HL-60 (cell line): ENCODE measurements around the gene SEPTIN7.

Experiments used
- DNase-seq, 2 experiments: peaks; one replicate each; pipeline ENCODE4 v3.0.0-alpha.2; 2010 to 2020; ENCODE audit warnings: low read depth in 1 of 2, low spot score in 1 of 2
- H3K27ac ChIP-seq: fragments of 250-450 bp; sonication (Bioruptor Pico); replicated peaks from 2 replicates; pipeline ENCODE4 v1.5.1; 2020; ENCODE audit warnings: mild to moderate bottlenecking, moderate library complexity
- H3K27me3 ChIP-seq: fragments of 250-450 bp; sonication (Bioruptor Pico); 2 replicates; pipeline ENCODE4 v1.5.1; 2021; ENCODE audit warnings: mild to moderate bottlenecking, moderate library complexity; ENCODE audit not compliant: insufficient read depth, poor library complexity, severe bottlenecking
- H3K4me3 ChIP-seq: replicated peaks from 2 replicates; pipeline ENCODE4 v1.5.1; 2011; ENCODE audit warnings: mild to moderate bottlenecking, control low read depth, low read length; ENCODE audit not compliant: insufficient read depth
- GABPA ChIP-seq: IDR thresholded peaks from 2 replicates; pipeline ENCODE4 v1.6.1; 2012; ENCODE audit warnings: low read depth
- POLR2AphosphoS5 ChIP-seq: IDR thresholded peaks from 2 replicates; pipeline ENCODE4 v1.6.1; 2012; ENCODE audit warnings: low read depth
- SPI1 ChIP-seq: IDR thresholded peaks from 2 replicates; pipeline ENCODE4 v1.6.1; 2012; ENCODE audit warnings: low read depth, mild to moderate bottlenecking, borderline replicate concordance
- TF ChIP-seq, protein P1 (sequence below): IDR thresholded peaks from one replicate; pipeline ENCODE4 v1.5.1; 2011; ENCODE audit warnings: low read length, control low read depth, inconsistent platforms; ENCODE audit not compliant: insufficient read depth
- TF ChIP-seq, protein P2 (sequence below): IDR thresholded peaks from 2 replicates; pipeline ENCODE4 v1.6.1; 2012; ENCODE audit warnings: low read depth; ENCODE audit not compliant: insufficient replicate concordance

The SEPTIN7 gene

DNA sequence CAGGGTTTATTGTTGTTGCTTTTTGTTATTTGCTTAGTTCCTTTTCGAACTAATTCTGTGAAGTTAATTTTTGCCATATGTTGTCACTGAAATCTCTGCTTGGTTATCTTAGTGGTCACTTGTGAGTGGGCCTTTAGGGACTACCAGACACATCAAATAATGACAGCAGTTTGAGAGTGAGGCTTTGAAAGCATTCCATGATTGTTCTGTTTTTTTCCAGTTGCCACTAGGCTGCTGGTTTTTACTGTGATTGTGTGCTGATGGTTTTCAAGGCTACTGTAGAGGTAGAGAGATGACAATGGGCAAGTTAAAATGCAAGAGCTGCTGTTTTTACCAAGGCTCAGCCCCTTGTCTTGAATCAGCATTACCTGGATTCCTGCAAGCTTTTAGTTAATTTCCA lies 20.0 kb downstream of the SEPTIN7 start:
- H3K27me3 ChIP-seq: no peaks in the 10 kb centered on the region
- H3K27ac ChIP-seq: no peak overlapping the region
- no peak for DNase-seq
- no peak overlapping the region for H3K4me3 ChIP-seq
- TF ChIP-seq SPI1 (no peak), GABPA (no peak)
- TF ChIP-seq, protein P1, sequence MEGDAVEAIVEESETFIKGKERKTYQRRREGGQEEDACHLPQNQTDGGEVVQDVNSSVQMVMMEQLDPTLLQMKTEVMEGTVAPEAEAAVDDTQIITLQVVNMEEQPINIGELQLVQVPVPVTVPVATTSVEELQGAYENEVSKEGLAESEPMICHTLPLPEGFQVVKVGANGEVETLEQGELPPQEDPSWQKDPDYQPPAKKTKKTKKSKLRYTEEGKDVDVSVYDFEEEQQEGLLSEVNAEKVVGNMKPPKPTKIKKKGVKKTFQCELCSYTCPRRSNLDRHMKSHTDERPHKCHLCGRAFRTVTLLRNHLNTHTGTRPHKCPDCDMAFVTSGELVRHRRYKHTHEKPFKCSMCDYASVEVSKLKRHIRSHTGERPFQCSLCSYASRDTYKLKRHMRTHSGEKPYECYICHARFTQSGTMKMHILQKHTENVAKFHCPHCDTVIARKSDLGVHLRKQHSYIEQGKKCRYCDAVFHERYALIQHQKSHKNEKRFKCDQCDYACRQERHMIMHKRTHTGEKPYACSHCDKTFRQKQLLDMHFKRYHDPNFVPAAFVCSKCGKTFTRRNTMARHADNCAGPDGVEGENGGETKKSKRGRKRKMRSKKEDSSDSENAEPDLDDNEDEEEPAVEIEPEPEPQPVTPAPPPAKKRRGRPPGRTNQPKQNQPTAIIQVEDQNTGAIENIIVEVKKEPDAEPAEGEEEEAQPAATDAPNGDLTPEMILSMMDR: no peak

DNA sequence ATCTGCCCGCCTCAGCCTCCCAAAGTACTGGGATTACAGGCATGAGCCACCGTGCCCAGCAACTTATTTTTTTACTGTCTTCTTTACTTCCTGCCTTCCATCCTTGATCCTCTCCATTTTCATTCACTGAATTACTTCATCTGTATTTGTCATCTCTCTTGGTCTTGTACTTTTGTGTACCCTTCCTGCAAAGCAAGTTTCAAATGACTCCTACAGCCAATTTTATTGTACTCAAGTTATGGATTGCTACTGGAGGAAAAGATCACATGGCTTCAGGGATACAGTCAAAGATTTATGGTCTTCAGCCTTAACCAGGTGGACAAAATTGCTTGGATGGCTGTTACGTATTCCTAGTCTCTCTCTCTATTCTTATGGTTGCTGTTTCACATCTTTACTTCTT lies 22.6 kb downstream of the SEPTIN7 start:
- Histone ChIP-seq H3K27ac (no peak overlapping the region), H3K27me3 (no peaks in the 10 kb centered on the region), H3K4me3 (no peak overlapping the region)
- TF ChIP-seq, protein P1: no peak
- TF ChIP-seq GABPA (no peak), POLR2AphosphoS5 (no peak), SPI1 (no peak)
- TF ChIP-seq, protein P2, sequence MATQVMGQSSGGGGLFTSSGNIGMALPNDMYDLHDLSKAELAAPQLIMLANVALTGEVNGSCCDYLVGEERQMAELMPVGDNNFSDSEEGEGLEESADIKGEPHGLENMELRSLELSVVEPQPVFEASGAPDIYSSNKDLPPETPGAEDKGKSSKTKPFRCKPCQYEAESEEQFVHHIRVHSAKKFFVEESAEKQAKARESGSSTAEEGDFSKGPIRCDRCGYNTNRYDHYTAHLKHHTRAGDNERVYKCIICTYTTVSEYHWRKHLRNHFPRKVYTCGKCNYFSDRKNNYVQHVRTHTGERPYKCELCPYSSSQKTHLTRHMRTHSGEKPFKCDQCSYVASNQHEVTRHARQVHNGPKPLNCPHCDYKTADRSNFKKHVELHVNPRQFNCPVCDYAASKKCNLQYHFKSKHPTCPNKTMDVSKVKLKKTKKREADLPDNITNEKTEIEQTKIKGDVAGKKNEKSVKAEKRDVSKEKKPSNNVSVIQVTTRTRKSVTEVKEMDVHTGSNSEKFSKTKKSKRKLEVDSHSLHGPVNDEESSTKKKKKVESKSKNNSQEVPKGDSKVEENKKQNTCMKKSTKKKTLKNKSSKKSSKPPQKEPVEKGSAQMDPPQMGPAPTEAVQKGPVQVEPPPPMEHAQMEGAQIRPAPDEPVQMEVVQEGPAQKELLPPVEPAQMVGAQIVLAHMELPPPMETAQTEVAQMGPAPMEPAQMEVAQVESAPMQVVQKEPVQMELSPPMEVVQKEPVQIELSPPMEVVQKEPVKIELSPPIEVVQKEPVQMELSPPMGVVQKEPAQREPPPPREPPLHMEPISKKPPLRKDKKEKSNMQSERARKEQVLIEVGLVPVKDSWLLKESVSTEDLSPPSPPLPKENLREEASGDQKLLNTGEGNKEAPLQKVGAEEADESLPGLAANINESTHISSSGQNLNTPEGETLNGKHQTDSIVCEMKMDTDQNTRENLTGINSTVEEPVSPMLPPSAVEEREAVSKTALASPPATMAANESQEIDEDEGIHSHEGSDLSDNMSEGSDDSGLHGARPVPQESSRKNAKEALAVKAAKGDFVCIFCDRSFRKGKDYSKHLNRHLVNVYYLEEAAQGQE: no peak
- no peak for DNase-seq

DNA sequence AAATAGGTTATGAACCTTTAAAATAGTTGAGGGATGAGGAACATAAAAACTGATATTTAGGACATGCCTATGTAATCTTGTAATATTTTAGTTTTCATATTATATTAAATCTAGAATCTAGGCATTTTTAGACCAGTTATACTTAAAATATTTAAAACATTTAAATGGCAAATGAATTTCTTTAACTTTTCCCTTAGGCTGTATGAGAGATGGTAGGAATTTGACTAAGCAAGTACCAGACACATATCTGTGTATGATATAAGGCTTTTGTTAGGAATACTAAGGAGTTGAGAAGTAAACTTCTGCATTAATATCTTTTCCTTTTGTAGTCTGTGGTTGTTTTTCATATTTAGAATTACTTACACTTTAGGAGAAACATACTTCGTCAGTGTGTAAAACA lies 25.1 kb downstream of the SEPTIN7 start:
- Histone ChIP-seq H3K27ac (no peak overlapping the region), H3K4me3 (no peak overlapping the region), H3K27me3 (no peaks in the 10 kb centered on the region)
- DNase-seq: no peak
- no peak for TF ChIP-seq GABPA

DNA sequence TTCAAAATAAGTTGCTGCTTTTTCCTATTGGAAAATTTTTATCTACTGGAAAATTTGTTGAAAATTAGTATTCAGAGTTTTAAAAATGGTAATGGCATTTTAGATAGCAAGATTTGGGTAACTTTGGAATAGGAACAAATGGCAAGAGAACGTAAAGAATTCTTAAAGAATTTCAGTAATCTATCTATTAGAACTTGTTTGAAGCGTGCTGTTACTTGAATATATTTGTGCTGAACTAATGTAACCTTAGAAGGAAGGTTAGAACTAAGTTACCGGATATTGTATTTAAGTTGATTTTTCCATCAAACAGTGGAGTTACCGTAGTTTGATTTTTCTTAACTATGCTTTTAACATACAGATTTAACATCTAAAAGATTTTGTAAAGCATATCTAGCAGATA lies 25.9 kb downstream of the SEPTIN7 start:
- DNase-seq: no peak
- TF ChIP-seq, protein P1: no peak
- TF ChIP-seq SPI1 (no peak), POLR2AphosphoS5 (no peak), GABPA (no peak)
- TF ChIP-seq, protein P2: no peak
- Histone ChIP-seq H3K4me3 (no peak overlapping the region), H3K27me3 (no peaks in the 10 kb centered on the region), H3K27ac (no peak overlapping the region)
